ENCODE measurements around the gene METTL8. TPM values are rescaled to one million over a fixed set of nuclear protein-coding genes. Genes with fewer than 3 reads are reported as not detected.

Gene METTL8
- total and polyA plus RNA-seq, 8 donors = 3.6 to 42.9 (median 7.0) TPM

- Histone ChIP-seq H3K4me1 (no peaks in the 10 kb centered on the region), H3K4me3 (no peak overlapping the region), H3K27ac (no peak overlapping the region), H3K27me3 (no peaks in the 10 kb centered on the region), H3K36me3 (peaks cover 0 to 3% (median 0%) of the 10 kb centered on the region in 4 donors), H3K9me3 (no peaks in the 10 kb centered on the region)
- intact Hi-C loops (cut with DNase I; ENCODE audit: low total_unique reads) = no loop called here
- TF ChIP-seq CTCF (IDR thresholded peaks at IDR 0.05) (no peak), EP300 (IDR thresholded peaks at IDR 0.05) (no peak), POLR2A (IDR thresholded peaks at IDR 0.05) (no peak), POLR2AphosphoS5 (IDR thresholded peaks at IDR 0.05) (no peak)
- WGBS, 5 donors = 61 to 83% (median 77%) methylated on average over 2 of the region's 2 CpGs
- DNase-seq = peak; percentile 36 to 48
These were observed 99.6 kb downstream of the METTL8 start for GRCh38 chr2:171334171-171334570.

- Histone ChIP-seq H3K27ac (no peak overlapping the region), H3K27me3 (no peaks in the 10 kb centered on the region), H3K36me3 (peaks cover 0 to 3% (median 0%) of the 10 kb centered on the region in 4 donors), H3K4me1 (peaks cover 0 to 13% (median 0%) of the 10 kb centered on the region in 4 donors), H3K4me3 (no peak overlapping the region), H3K9me3 (no peaks in the 10 kb centered on the region)
- intact Hi-C loops (cut with DNase I; ENCODE audit: low total_unique reads) = no loop called here
- DNase-seq = no peak
- 78 to 87% (median 84%) methylated on average over 5 of the region's 5 CpGs for WGBS, 5 donors
- no peak for TF ChIP-seq POLR2AphosphoS5 (IDR thresholded peaks at IDR 0.05)
- no peak for TF ChIP-seq POLR2A (IDR thresholded peaks at IDR 0.05)
- no peak for TF ChIP-seq CTCF (IDR thresholded peaks at IDR 0.05)
- no peak for TF ChIP-seq EP300 (IDR thresholded peaks at IDR 0.05)
These were observed 103.4 kb downstream of the METTL8 start for GRCh38 chr2:171330155-171330956.

GRCh38 chr2:171327043-171327496 is 106.7 kb downstream of the METTL8 start:
- Histone ChIP-seq H3K4me1 (peaks cover 0 to 13% (median 0%) of the 10 kb centered on the region in 4 donors), H3K27me3 (no peaks in the 10 kb centered on the region), H3K36me3 (peaks cover 0 to 14% (median 8%) of the 10 kb centered on the region in 4 donors), H3K4me3 (no peak overlapping the region), H3K27ac (peak overlapping the region in 1 of 5 donors; percentile 44), H3K9me3 (no peaks in the 10 kb centered on the region)
- TF ChIP-seq POLR2A (IDR thresholded peaks at IDR 0.05) (no peak), CTCF (IDR thresholded peaks at IDR 0.05) (no peak), EP300 (IDR thresholded peaks at IDR 0.05) (no peak), POLR2AphosphoS5 (IDR thresholded peaks at IDR 0.05) (no peak)
- WGBS, 5 donors = 59 to 71% (median 67%) methylated on average over 4 of the region's 4 CpGs
- intact Hi-C loops (cut with DNase I; ENCODE audit: low total_unique reads) = no loop called here
- DNase-seq = no peak

GRCh38 chr2:171325886-171326585 is 107.8 kb downstream of the METTL8 start:
- Histone ChIP-seq H3K9me3 (no peaks in the 10 kb centered on the region), H3K4me1 (peaks cover 0 to 13% (median 0%) of the 10 kb centered on the region in 4 donors), H3K36me3 (peaks cover 0 to 14% (median 8%) of the 10 kb centered on the region in 4 donors), H3K4me3 (no peak overlapping the region), H3K27me3 (no peaks in the 10 kb centered on the region), H3K27ac (no peak overlapping the region)
- 75 to 88% (median 81%) methylated on average over 4 of the region's 4 CpGs for WGBS, 5 donors
- intact Hi-C loops (cut with DNase I; ENCODE audit: low total_unique reads) = no loop called here
- TF ChIP-seq EP300 (IDR thresholded peaks at IDR 0.05) = no peak
- DNase-seq = peak in 1 of 2 donors; percentile 26
